ENCODE measurements around the gene EHD1.

- TF ChIP-seq CTCF (conservative IDR thresholded peaks at IDR 0.05; ENCODE audit: low read length) (0 out of 2 replicates have a peak, but pooled peaks have one; percentile 16), EZH2phosphoT487 (IDR thresholded peaks at IDR 0.05; ENCODE audit: borderline replicate concordance) (no peak)
Observed at GRCh38 chr11:64803158-64803845, 75.1 kb downstream of the EHD1 start, which contains the start of gene MAP4K2.
